Upper lobe of right lung (tissue), 1 donor: Measurements from ENCODE around the gene SAG. TPM values are rescaled to one million over a fixed set of nuclear protein-coding genes. Genes with fewer than 3 reads are reported as not detected.

Experiments used
- ATAC-seq: fragments of 200-7000 bp; cut with Tn5 transposase; one replicate; pipeline ENCODE4 v1.9.1; 2020; ENCODE audit warnings: mild to moderate bottlenecking, moderate library complexity
- DNase-seq: peaks from one replicate; pipeline ENCODE4 v3.0.0-alpha.2; 2020
- H3K27ac ChIP-seq: fragments of 200-600 bp; one replicate; pipeline ENCODE4 v1.8.0; 2022
- H3K27me3 ChIP-seq: fragments of 200-600 bp; one replicate; pipeline ENCODE4 v1.8.0; 2022; ENCODE audit warnings: mild to moderate bottlenecking
- H3K36me3 ChIP-seq: fragments of 200-600 bp; one replicate; pipeline ENCODE4 v1.8.0; 2022
- H3K4me1 ChIP-seq: fragments of 200-600 bp; one replicate; pipeline ENCODE4 v1.8.0; 2022
- H3K4me3 ChIP-seq: fragments of 200-600 bp; one replicate; pipeline ENCODE4 v1.8.0; 2022; ENCODE audit warnings: mild to moderate bottlenecking
- H3K9me3 ChIP-seq: fragments of 200-600 bp; one replicate; pipeline ENCODE4 v1.8.0; 2022
- intact Hi-C: fragments of 100-400 bp; cut with DNase I; formaldehyde crosslinking; loops from one replicate; pipeline ENCODE4 v1.11.0; 2022
- total RNA-seq: library from RNA; stranded (reverse); fragmentation: NEBNext Ultra II Directional; extraction: Animal tissue kit (Norgen Biotek cat#: 25700); gene quantifications from one replicate; pipeline ENCODE4 v1.2.1, GENCODE V29; 2021
- TF ChIP-seq, protein P1 (sequence below): fragments of 200-600 bp; IDR thresholded peaks from one replicate; pipeline ENCODE4 v1.8.0; 2022; ENCODE audit warnings: antibody characterized with exemption
- donor health status: DM: no; HTN: yes; CAD: no; lungs with severe emphysema.

Gene SAG
- total RNA-seq, 1 donor from 2014 or later, result not detected

DNA sequence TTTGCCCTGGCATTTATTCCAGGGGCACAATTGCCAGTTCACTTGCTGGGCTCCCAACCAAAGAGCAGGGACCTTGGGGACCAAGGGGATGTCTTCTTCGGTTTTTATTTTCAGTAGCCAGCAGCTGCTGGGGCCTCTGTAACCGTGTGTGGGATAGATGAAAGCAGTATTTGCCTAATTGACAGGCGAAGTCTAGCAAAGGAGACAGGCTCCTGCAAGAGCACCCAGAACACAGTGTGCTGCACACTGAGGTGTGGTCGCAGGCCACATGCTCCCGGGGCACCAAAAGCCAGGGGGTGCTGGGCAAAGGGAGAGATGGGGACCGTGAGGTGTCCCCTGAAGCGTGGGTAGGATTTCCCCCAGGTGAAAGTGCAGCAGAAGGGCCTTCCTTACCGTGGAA, 5.3 kb downstream of the SAG start:
- H3K27ac ChIP-seq, result no peak overlapping the region
- no peaks in the 10 kb centered on the region for H3K36me3 ChIP-seq
- TF ChIP-seq, protein P1, sequence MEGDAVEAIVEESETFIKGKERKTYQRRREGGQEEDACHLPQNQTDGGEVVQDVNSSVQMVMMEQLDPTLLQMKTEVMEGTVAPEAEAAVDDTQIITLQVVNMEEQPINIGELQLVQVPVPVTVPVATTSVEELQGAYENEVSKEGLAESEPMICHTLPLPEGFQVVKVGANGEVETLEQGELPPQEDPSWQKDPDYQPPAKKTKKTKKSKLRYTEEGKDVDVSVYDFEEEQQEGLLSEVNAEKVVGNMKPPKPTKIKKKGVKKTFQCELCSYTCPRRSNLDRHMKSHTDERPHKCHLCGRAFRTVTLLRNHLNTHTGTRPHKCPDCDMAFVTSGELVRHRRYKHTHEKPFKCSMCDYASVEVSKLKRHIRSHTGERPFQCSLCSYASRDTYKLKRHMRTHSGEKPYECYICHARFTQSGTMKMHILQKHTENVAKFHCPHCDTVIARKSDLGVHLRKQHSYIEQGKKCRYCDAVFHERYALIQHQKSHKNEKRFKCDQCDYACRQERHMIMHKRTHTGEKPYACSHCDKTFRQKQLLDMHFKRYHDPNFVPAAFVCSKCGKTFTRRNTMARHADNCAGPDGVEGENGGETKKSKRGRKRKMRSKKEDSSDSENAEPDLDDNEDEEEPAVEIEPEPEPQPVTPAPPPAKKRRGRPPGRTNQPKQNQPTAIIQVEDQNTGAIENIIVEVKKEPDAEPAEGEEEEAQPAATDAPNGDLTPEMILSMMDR, result no peak
- intact Hi-C loops, result no loop called here
- no peak overlapping the region for H3K4me3 ChIP-seq
- no peaks in the 10 kb centered on the region for H3K27me3 ChIP-seq
- DNase-seq, result no peak
- no peaks in the 10 kb centered on the region for H3K9me3 ChIP-seq
- ATAC-seq, result no peak
- no peaks in the 10 kb centered on the region for H3K4me1 ChIP-seq

DNA sequence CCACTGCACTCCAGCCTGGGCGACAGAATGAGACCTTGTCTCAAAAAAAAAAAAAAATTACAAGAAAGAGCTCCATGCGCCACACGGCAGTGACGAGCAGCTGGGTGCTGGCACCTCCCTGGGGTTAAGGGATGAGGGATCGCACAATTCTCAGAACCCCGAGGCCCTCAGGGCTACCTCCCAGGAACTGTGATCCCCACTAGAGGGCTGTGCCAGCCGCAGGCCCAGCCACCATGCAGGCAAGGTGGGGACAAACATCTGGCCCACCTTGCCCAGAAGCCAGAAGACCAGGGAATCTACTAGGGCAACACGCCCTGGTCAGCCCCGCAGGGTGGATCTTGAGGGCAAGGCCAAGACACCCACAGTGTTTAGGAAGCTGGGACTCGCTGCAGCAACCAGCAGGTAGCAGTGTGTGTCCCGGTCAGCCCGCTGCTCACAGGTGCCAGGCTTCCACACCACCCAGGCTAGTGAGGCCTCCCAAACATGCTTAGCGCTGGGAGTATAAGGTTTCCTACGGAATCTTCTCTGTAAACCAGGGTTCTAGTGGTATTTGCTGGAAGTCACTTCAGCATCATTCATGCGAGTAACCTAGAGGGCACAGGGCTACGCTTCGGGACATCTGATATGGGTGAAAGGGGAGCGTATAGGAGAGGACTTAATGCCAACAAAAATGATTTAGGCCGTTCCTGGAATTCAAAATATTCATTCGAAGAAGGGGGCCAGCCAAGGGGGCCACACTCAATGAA, 6.7 kb downstream of the SAG start:
- TF ChIP-seq, protein P1, result no peak
- DNase-seq (no peak), ATAC-seq (no peak)
- no peaks in the 10 kb centered on the region for H3K4me1 ChIP-seq
- no peak overlapping the region for H3K27ac ChIP-seq
- intact Hi-C loops, result no loop called here
- no peaks in the 10 kb centered on the region for H3K36me3 ChIP-seq
- no peaks in the 10 kb centered on the region for H3K9me3 ChIP-seq
- no peak overlapping the region for H3K4me3 ChIP-seq
- H3K27me3 ChIP-seq, result no peaks in the 10 kb centered on the region

DNA sequence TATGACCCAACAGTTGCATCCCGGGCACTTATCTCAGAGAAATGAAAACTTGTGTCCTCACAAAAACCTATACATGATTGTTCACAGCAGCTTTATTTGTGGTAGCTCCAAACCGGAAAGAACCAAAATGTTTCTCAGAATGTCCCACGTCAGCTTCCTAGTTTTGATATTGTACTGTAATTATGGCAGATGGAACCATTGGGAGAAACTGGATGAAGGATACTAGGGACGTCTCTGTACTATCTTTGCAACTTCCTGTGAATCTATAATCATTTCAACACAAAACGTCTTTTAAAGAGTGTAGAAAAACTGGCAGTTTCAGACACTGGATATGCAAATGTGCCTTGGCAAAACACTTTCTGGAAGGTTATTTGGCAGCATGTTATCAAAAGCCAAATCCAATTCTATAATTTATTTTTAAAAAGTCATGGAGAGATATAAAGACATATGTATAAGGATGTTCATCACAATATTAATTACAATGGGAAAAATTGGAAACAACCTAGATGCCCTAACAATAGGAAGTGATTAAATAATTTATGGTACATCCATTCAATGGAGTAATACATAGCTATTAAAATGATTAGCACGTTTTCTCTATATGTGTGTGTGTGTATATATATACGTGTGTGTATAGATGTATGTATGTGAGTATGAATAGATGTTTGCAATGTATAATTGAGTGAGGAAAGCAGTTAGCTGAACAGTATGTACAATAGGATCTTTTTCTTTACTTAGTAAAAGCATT, 9.8 kb downstream of the SAG start:
- no peak for DNase-seq
- no peaks in the 10 kb centered on the region for H3K36me3 ChIP-seq
- H3K4me1 ChIP-seq, result no peaks in the 10 kb centered on the region
- TF ChIP-seq, protein P1, result no peak
- no peaks in the 10 kb centered on the region for H3K9me3 ChIP-seq
- ATAC-seq, result no peak
- H3K27ac ChIP-seq, result no peak overlapping the region
- H3K27me3 ChIP-seq, result no peaks in the 10 kb centered on the region
- no peak overlapping the region for H3K4me3 ChIP-seq
- intact Hi-C loops, result no loop called here

DNA sequence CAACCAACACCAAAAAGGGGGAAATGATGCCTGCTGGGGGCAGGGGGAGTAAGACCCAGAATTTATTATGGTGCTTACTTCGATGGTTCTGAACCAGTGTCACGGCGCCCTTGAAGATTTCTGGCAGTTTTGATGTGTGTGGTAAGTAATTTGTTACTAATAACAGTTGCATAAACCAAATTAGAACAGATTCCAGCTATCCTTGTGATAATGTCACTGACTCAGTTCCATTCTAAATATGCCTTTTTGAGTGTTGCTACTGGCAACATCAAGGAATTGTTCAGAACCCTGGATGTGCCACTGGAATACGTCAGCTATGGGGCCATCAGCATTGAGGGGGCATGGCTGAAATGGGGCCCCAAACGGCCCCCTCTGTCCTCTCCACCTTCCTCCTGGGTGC, 11.6 kb downstream of the SAG start:
- Histone ChIP-seq H3K27ac (no peak overlapping the region), H3K9me3 (no peaks in the 10 kb centered on the region), H3K4me1 (no peaks in the 10 kb centered on the region), H3K36me3 (no peaks in the 10 kb centered on the region), H3K27me3 (no peaks in the 10 kb centered on the region), H3K4me3 (no peak overlapping the region)
- DNase-seq, result no peak
- ATAC-seq, result no peak
- intact Hi-C loops, result no loop called here
- TF ChIP-seq, protein P1, result no peak

DNA sequence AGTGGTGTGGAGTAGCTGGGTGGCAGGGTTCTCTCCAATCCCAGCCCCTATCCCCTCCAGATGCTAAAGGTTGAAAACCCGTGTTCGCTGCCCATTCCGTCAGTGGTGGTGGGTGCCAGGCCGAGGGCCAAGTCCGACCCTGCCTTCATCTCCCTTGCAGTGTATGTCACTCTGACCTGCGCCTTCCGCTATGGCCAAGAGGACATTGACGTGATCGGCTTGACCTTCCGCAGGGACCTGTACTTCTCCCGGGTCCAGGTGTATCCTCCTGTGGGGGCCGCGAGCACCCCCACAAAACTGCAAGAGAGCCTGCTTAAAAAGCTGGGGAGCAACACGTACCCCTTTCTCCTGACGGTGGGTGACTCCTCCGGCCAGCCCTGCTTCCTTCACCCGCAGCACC, 12.9 kb downstream of the SAG start:
- no peak overlapping the region for H3K27ac ChIP-seq
- no peaks in the 10 kb centered on the region for H3K9me3 ChIP-seq
- no peak for DNase-seq
- ATAC-seq, result no peak
- H3K4me1 ChIP-seq, result no peaks in the 10 kb centered on the region
- TF ChIP-seq, protein P1, result no peak
- no peak overlapping the region for H3K4me3 ChIP-seq
- no peaks in the 10 kb centered on the region for H3K27me3 ChIP-seq
- intact Hi-C loops, result no loop called here
- no peaks in the 10 kb centered on the region for H3K36me3 ChIP-seq
